Measurements from ENCODE around the gene MT1F. TPM values are rescaled to one million over a fixed set of nuclear protein-coding genes. Genes with fewer than 3 reads are reported as not detected.

MT1F gene
- total and polyA plus RNA-seq, 9 of the 15 experiments (the other 6 are each of a cell fraction or from before 2014, with no cell fraction given), result 0.18 to 0.68 (median 0.29) TPM; not detected in 5

DNA sequence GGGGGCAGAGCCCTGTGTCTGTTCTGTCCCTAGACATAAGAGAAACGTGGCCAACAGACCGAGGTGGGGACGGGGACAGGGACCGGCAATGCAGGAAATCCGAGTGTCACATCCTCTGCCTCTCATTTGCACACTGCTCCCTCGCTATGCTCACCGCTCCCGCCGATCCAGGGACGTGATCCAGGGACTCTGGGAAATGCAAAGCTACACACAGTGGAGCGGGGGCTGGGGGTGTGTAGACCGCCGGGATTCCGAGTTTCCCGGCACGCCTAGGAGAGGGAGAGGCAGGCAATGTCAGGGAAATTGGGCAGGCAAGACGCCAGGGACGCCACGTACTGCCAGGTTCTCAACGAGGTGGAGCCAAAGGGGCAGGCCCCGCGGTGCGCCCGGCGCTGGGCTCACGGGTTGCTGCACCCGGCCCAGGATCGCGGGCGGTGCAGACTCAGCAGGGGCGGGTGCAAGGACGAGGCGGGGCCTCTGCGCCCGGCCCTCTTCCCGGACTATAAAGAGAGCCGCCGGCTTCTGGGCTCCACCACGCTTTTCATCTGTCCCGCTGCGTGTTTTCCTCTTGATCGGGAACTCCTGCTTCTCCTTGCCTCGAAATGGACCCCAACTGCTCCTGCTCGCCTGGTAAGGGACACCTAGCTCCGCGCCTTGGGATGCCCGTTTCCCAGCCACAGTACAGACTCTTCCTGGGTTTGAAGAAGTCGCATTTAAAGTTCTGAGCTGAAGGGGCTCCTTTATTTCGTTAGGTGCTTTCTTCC, 24.4 kb downstream of the MT1F start, which contains the start of gene MT1X (continued):
- TF ChIP-seq, protein P1, sequence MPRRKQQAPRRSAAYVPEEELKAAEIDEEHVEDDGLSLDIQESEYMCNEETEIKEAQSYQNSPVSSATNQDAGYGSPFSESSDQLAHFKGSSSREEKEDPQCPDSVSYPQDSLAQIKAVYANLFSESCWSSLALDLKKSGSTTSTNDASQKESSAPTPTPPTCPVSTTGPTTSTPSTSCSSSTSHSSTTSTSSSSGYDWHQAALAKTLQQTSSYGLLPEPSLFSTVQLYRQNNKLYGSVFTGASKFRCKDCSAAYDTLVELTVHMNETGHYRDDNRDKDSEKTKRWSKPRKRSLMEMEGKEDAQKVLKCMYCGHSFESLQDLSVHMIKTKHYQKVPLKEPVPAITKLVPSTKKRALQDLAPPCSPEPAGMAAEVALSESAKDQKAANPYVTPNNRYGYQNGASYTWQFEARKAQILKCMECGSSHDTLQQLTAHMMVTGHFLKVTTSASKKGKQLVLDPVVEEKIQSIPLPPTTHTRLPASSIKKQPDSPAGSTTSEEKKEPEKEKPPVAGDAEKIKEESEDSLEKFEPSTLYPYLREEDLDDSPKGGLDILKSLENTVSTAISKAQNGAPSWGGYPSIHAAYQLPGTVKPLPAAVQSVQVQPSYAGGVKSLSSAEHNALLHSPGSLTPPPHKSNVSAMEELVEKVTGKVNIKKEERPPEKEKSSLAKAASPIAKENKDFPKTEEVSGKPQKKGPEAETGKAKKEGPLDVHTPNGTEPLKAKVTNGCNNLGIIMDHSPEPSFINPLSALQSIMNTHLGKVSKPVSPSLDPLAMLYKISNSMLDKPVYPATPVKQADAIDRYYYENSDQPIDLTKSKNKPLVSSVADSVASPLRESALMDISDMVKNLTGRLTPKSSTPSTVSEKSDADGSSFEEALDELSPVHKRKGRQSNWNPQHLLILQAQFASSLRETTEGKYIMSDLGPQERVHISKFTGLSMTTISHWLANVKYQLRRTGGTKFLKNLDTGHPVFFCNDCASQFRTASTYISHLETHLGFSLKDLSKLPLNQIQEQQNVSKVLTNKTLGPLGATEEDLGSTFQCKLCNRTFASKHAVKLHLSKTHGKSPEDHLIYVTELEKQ (CRISPR knock-in tag; IDR thresholded peaks at IDR 0.05), result no peak
- TF ChIP-seq ZNF431 (CRISPR knock-in tag; IDR thresholded peaks at IDR 0.05), result no peak
- peak; percentile 37; the same call in 1 of the 2 replicates for TF ChIP-seq POLR2AphosphoS5 (IDR thresholded peaks at IDR 0.05; ENCODE audit: control insufficient read depth, insufficient read depth, low read depth, low read length)
- TF ChIP-seq SRSF9 (IDR thresholded peaks at IDR 0.05; ENCODE audit: borderline replicate concordance, low read depth, low read length), result no peak
- TF ChIP-seq ELF1 (tag; IDR thresholded peaks at IDR 0.05), result no peak
- peak; percentile 88 for TF ChIP-seq MTA3 (IDR thresholded peaks at IDR 0.05; ENCODE audit: borderline replicate concordance)
- peak; percentile 73 for TF ChIP-seq POLR2G (IDR thresholded peaks at IDR 0.05; ENCODE audit: low read depth, low read length)
- TF ChIP-seq LEF1 (IDR thresholded peaks at IDR 0.05), result no peak
- peak; percentile 74 for TF ChIP-seq TBP (optimal IDR thresholded peaks at IDR 0.05; ENCODE audit: low read depth, low read length)
- TF ChIP-seq BRD9 (IDR thresholded peaks at IDR 0.05; ENCODE audit: low read depth, partially characterized antibody), result peak; percentile 75
